Loucy (cell line): ENCODE data around the gene PGRMC1.

ENCODE experiments used
- CTCF ChIP-seq: fragments of 200-600 bp; sonication (generic); conservative IDR thresholded peaks from 2 replicates; pipeline ENCODE4 v1.5.1; 2014; ENCODE audit warnings: mild to moderate bottlenecking, antibody characterized with exemption, low read length
- EZH2phosphoT487 ChIP-seq: fragments of 200-600 bp; IDR thresholded peaks from 2 replicates; pipeline ENCODE4 v1.6.1; 2018; ENCODE audit warnings: antibody characterized with exemption, mild to moderate bottlenecking, moderate library complexity, borderline replicate concordance

GRCh38 chrX:119235051-119235511 lies 1.0 kb upstream of the PGRMC1 start:
- TF ChIP-seq CTCF (no peak), EZH2phosphoT487 (no peak)
